IMR-90 (cell line): Measurements from ENCODE around the gene GOLGA6L6. TPM values are rescaled to one million over a fixed set of nuclear protein-coding genes. Genes with fewer than 3 reads are reported as not detected.
"Not testable (repeated sequence)": the region's sequence is repeated elsewhere in the genome, so short reads cannot be mapped to it uniquely, and the experiment has no call there.

Experiments
- ATAC-seq: fragments of 200-7000 bp; cut with Tn5 transposase; 2 replicates; pipeline ENCODE4 v1.9.1; 2020; ENCODE audit warnings: low read depth, mild to moderate bottlenecking, moderate library complexity
- BruUV-seq: library from RNA; stranded (reverse); fragments of 400-500 nt; replicated peaks from 2 replicates; lab custom pipeline; 2021; lab: Mats Ljungman, UMichigan
- CTCF ChIA-PET: fragments of 300-600 bp; formaldehyde crosslinking; extraction: SDS; loops from one replicate; lab custom pipeline; 2021; ENCODE audit warnings: antibody characterized with exemption; lab: Yijun Ruan, JAX
- POLR2A ChIA-PET: fragments of 300-600 bp; sonication (Branson Sonifier 250); formaldehyde crosslinking; loops from one replicate; lab custom pipeline; 2022; ENCODE audit warnings: antibody characterized with exemption; ENCODE audit not compliant: unreplicated experiment; lab: Charles Lee
- DNase-seq: peaks from one replicate; pipeline ENCODE4 v3.0.0; 2013
- H2AFZ ChIP-seq: replicated peaks from 2 replicates; pipeline ENCODE3; 2013; ENCODE audit warnings: low read length, mild to moderate bottlenecking; ENCODE audit not compliant: poor library complexity
- H2AK5ac ChIP-seq: 2 replicates; pipeline ENCODE4 v1.6.1; 2013; ENCODE audit warnings: low read depth, low read length, inconsistent platforms
- H2AK9ac ChIP-seq: replicated peaks from 2 replicates; pipeline ENCODE3; 2013; ENCODE audit warnings: mild to moderate bottlenecking, low read depth, low read length, moderate library complexity; ENCODE audit not compliant: poor library complexity
- H2BK120ac ChIP-seq: 2 replicates; pipeline ENCODE4 v1.6.1; 2013; ENCODE audit warnings: low read depth, low read length, inconsistent platforms
- H2BK15ac ChIP-seq: 3 replicates; pipeline ENCODE4 v1.6.1; 2013; ENCODE audit warnings: low read depth, low read length, inconsistent platforms
- H2BK20ac ChIP-seq: 2 replicates; pipeline ENCODE4 v1.6.1; 2013; ENCODE audit warnings: low read depth, mild to moderate bottlenecking, inconsistent platforms, low read length, moderate library complexity
- H2BK5ac ChIP-seq: 2 replicates; pipeline ENCODE4 v1.6.1; 2013; ENCODE audit warnings: mild to moderate bottlenecking, low read depth, low read length, inconsistent platforms; ENCODE audit not compliant: poor library complexity, severe bottlenecking
- H3K14ac ChIP-seq: replicated peaks from 2 replicates; pipeline ENCODE4 v1.6.1; 2013; ENCODE audit warnings: low read depth, low read length, inconsistent platforms
- H3K18ac ChIP-seq: 2 replicates; pipeline ENCODE4 v1.6.1; 2013; ENCODE audit warnings: low read depth, low read length, control low read depth
- H3K23ac ChIP-seq: 2 replicates; pipeline ENCODE4 v1.6.1; 2013; ENCODE audit warnings: low read depth, low read length, inconsistent platforms
- H3K27ac ChIP-seq: 2 replicates; pipeline ENCODE4 v1.5.1; 2013; ENCODE audit warnings: mild to moderate bottlenecking, control low read depth, low read length; ENCODE audit not compliant: insufficient read depth
- H3K27me3 ChIP-seq: 2 replicates; pipeline ENCODE4 v1.6.1; 2013; ENCODE audit warnings: low read length; ENCODE audit not compliant: control insufficient read depth, insufficient read depth
- H3K36me3 ChIP-seq: 2 replicates; pipeline ENCODE4 v1.6.1; 2013; ENCODE audit warnings: low read length, mixed read lengths; ENCODE audit not compliant: control insufficient read depth, insufficient read depth
- H3K4ac ChIP-seq: 2 replicates; pipeline ENCODE4 v1.6.1; 2013; ENCODE audit warnings: low read depth, low read length, inconsistent platforms
- H3K4me1 ChIP-seq: 2 replicates; pipeline ENCODE4 v1.6.1; 2013; ENCODE audit warnings: low read length, mixed read lengths; ENCODE audit not compliant: control insufficient read depth, insufficient read depth
- H3K4me2 ChIP-seq: 2 replicates; pipeline ENCODE4 v1.6.1; 2013; ENCODE audit warnings: low read depth, mild to moderate bottlenecking, control low read depth, low read length, moderate library complexity
- H3K4me3 ChIP-seq: 2 replicates; pipeline ENCODE4 v1.5.1; 2013; ENCODE audit warnings: low read depth, mild to moderate bottlenecking, control low read depth, low read length, moderate library complexity; ENCODE audit not compliant: insufficient read depth
- H3K56ac ChIP-seq: 2 replicates; pipeline ENCODE4 v1.6.1; 2013; ENCODE audit warnings: low read length, inconsistent platforms; ENCODE audit not compliant: insufficient read depth; ENCODE audit errors: extremely low read depth
- H3K79me1 ChIP-seq, 2 experiments: 2 replicates each; pipeline ENCODE4 v1.6.1; 2013; ENCODE audit warnings: low read length in 2 of 2, inconsistent platforms in 1 of 2, low read depth in 1 of 2
- H3K9ac ChIP-seq: 2 replicates; pipeline ENCODE4 v1.6.1; 2013; ENCODE audit warnings: low read depth, low read length, control low read depth
- H3K9me1 ChIP-seq: 2 replicates; pipeline ENCODE4 v1.6.1; 2013; ENCODE audit warnings: low read length, inconsistent platforms; ENCODE audit not compliant: insufficient read depth
- H3K9me3 ChIP-seq: 2 replicates; pipeline ENCODE4 v1.6.1; 2013; ENCODE audit warnings: low read length; ENCODE audit not compliant: control insufficient read depth, insufficient read depth
- H4K20me1 ChIP-seq: 2 replicates; pipeline ENCODE4 v1.6.1; 2013; ENCODE audit warnings: low read length, inconsistent platforms; ENCODE audit not compliant: insufficient read depth
- H4K5ac ChIP-seq: 2 replicates; pipeline ENCODE4 v1.6.1; 2013; ENCODE audit warnings: mild to moderate bottlenecking, low read depth, low read length, control low read depth
- H4K8ac ChIP-seq, 2 experiments: 2 replicates each; pipeline ENCODE4 v1.6.1; 2013; ENCODE audit warnings: low read depth in 2 of 2, low read length in 2 of 2, control low read depth in 1 of 2, inconsistent platforms in 1 of 2
- H4K91ac ChIP-seq: 2 replicates; pipeline ENCODE4 v1.6.1; 2013; ENCODE audit warnings: low read depth, low read length, inconsistent platforms; ENCODE audit not compliant: insufficient read depth
- WGBS, 2 experiments: methylation state at CpG; one replicate each; pipeline versions ENCODE4 v1.1.5 to v1.1.7; 2013; ENCODE audit warnings: missing lambda C conversion rate in 2 of 2; ENCODE audit not compliant: insufficient read length in 1 of 2; ENCODE audit errors: extremely low coverage in 2 of 2; 5-methylcytosine and 5-hydroxymethylcytosine counted together
- dilution Hi-C: fragments of 300-500 bp; cut with HindIII; formaldehyde crosslinking; loops from one replicate; pipeline ENCODE4 v1.14.3; 2018; ENCODE audit warnings: low sequenced_read_pairs; ENCODE audit not compliant: unreplicated experiment
- in situ Hi-C: fragments of 300-500 bp; cut with MboI; formaldehyde crosslinking; loops from 3 replicates; pipeline ENCODE4 v1.14.3; 2019; ENCODE audit warnings: low sequenced_read_pairs, inconsistent platforms, mixed read lengths
- intact Hi-C: fragments of 100-400 bp; cut with micrococcal nuclease; formaldehyde crosslinking; loops from 2 replicates; pipeline ENCODE4 v1.10.0; 2022
- polyA plus RNA-seq, 3 experiments: library from polyadenylated mRNA; depleted of rRNA; stranded (reverse); fragments of >200 nt; gene quantifications; 2 replicates each; pipeline ENCODE4 v1.2.3, GENCODE V29; 2012; ENCODE audit warnings: low replicate concordance in 1 of 3
- total RNA-seq: library from RNA; depleted of rRNA; stranded (reverse); fragments of >200 nt; gene quantifications from 2 replicates; pipeline ENCODE4 v1.2.3, GENCODE V29; 2012

GOLGA6L6 gene
- total and polyA plus RNA-seq, 2 of the 4 experiments (the other 2 are of a cell fraction): not detected

GRCh38 chr15:20586821-20587220 is 45.2 kb upstream of the GOLGA6L6 start:
- dilution Hi-C loops, H4K20me1 ChIP-seq, CTCF ChIA-PET, H3K9ac ChIP-seq, POLR2A ChIA-PET, H3K23ac ChIP-seq, H3K36me3 ChIP-seq, H3K4me3 ChIP-seq, H3K4me1 ChIP-seq, H3K27ac ChIP-seq, H2AFZ ChIP-seq, H3K27me3 ChIP-seq, in situ Hi-C loops, ATAC-seq, H2BK5ac ChIP-seq, DNase-seq, H3K18ac ChIP-seq, H3K56ac ChIP-seq, H4K8ac ChIP-seq, H4K91ac ChIP-seq, H3K79me1 ChIP-seq, H2BK20ac ChIP-seq, BruUV-seq, H2AK5ac ChIP-seq, H4K5ac ChIP-seq, H2BK120ac ChIP-seq, H3K4ac ChIP-seq, H3K14ac ChIP-seq, H3K4me2 ChIP-seq, H3K9me3 ChIP-seq, H2BK15ac ChIP-seq, H2AK9ac ChIP-seq, H3K9me1 ChIP-seq, intact Hi-C loops: not testable (repeated sequence)
- WGBS, 2 experiments: no CpG with 5 or more reads among the region's 3 CpGs

GRCh38 chr15:20582726-20583115 is 41.1 kb upstream of the GOLGA6L6 start:
- H3K9me1 ChIP-seq, H2AFZ ChIP-seq, H3K4me2 ChIP-seq, CTCF ChIA-PET, H4K20me1 ChIP-seq, H3K4ac ChIP-seq, H3K4me1 ChIP-seq, dilution Hi-C loops, H3K9me3 ChIP-seq, H2BK15ac ChIP-seq, H3K18ac ChIP-seq, H3K56ac ChIP-seq, H4K5ac ChIP-seq, ATAC-seq, H3K79me1 ChIP-seq, H3K23ac ChIP-seq, BruUV-seq, H2BK20ac ChIP-seq, intact Hi-C loops, H3K36me3 ChIP-seq, in situ Hi-C loops, H2AK9ac ChIP-seq, H2BK120ac ChIP-seq, POLR2A ChIA-PET, H3K27me3 ChIP-seq, H4K8ac ChIP-seq, H2AK5ac ChIP-seq, H3K4me3 ChIP-seq, H3K9ac ChIP-seq, DNase-seq, H4K91ac ChIP-seq, H2BK5ac ChIP-seq, H3K14ac ChIP-seq, H3K27ac ChIP-seq: not testable (repeated sequence)
- WGBS, 2 experiments: 90% methylated on average over 2 of the region's 18 CpGs; no CpG with 5 or more reads in 1 of the 2 experiments
